Measurements from ENCODE around the gene ARV1.

- TF ChIP-seq CTCF (IDR thresholded peaks at IDR 0.05): no peak
- no peak for TF ChIP-seq POLR2AphosphoS5 (IDR thresholded peaks at IDR 0.05)
- TF ChIP-seq POLR2A (IDR thresholded peaks at IDR 0.05): no peak
These were observed 32.5 kb downstream of the ARV1 start for GRCh38 chr1:231011360-231011759.

Measured in suprapubic skin (tissue), 4 donors.